Sigmoid colon (tissue), 7 donors: ENCODE measurements around the gene IGF2R. TPM values are rescaled to one million over a fixed set of nuclear protein-coding genes. Genes with fewer than 3 reads are reported as not detected.

Experiments used
- DNase-seq: peaks from one replicate; pipeline ENCODE4 v3.0.0-alpha.2; 2019
- H3K27ac ChIP-seq, 4 donors: fragments of 200-600 bp; sonication (generic); one replicate each; pipeline ENCODE4 v1.5.1; 2016 to 2019; ENCODE audit warnings: mild to moderate bottlenecking in 1 of 4
- H3K27me3 ChIP-seq, 3 donors: fragments of 200-600 bp; sonication (generic); one replicate each; pipeline ENCODE4 v1.5.1; 2019; ENCODE audit warnings: mild to moderate bottlenecking in 1 of 3
- H3K36me3 ChIP-seq, 4 donors: fragments of 200-600 bp; sonication (generic); one replicate each; pipeline ENCODE4 v1.5.1; 2016 to 2019
- H3K4me1 ChIP-seq, 4 donors: fragments of 200-600 bp; sonication (generic); one replicate each; pipeline ENCODE4 v1.5.1; 2017 to 2019
- H3K4me3 ChIP-seq, 4 donors: fragments of 200-600 bp; sonication (generic); one replicate each; pipeline ENCODE4 v1.5.1; 2017 to 2019; ENCODE audit warnings: mild to moderate bottlenecking in 2 of 4, moderate library complexity in 1 of 4
- H3K9me3 ChIP-seq, 4 donors: fragments of 200-600 bp in 3 of 4; sonication (generic) in 3 of 4; one replicate each; pipeline versions ENCODE4 v1.5.1 to v1.6.1; 2013 to 2019
- CTCF ChIP-seq, 4 experiments: fragments of 450-650 bp in 3 of 4; fragments of 200-600 bp in 1 of 4; IDR thresholded peaks; one replicate each; pipeline ENCODE4 v1.5.1; 2016 to 2019; ENCODE audit warnings: antibody characterized with exemption in 4 of 4, mild to moderate bottlenecking in 3 of 4, moderate library complexity in 2 of 4
- EP300 ChIP-seq, 4 donors: sonication (generic); formaldehyde crosslinking; IDR thresholded peaks; one replicate each; pipeline ENCODE4 v1.6.1; 2017; ENCODE audit warnings: antibody characterized with exemption in 4 of 4
- POLR2A ChIP-seq, 2 donors: fragments of 450-650 bp; IDR thresholded peaks; one replicate each; pipeline ENCODE4 v1.6.1; 2016; ENCODE audit warnings: antibody characterized with exemption in 2 of 2, mild to moderate bottlenecking in 2 of 2, moderate library complexity in 2 of 2
- POLR2AphosphoS5 ChIP-seq, 4 donors: sonication (generic); formaldehyde crosslinking; IDR thresholded peaks; one replicate each; pipeline ENCODE4 v1.6.1; 2017; ENCODE audit warnings: antibody characterized with exemption in 4 of 4
- WGBS, 2 donors: extraction: QIAGEN DNeasy Blood & Tissue Kit; methylation state at CpG; one replicate each; pipeline ENCODE4 v1.1.7; 2013; 5-methylcytosine and 5-hydroxymethylcytosine counted together
- intact Hi-C: fragments of 100-400 bp; cut with DNase I; formaldehyde crosslinking; loops from one replicate; pipeline ENCODE4 v1.15.1; 2023
- polyA plus RNA-seq, 3 donors: library from polyadenylated mRNA; stranded (reverse); fragments of 200-250 nt; gene quantifications; one replicate each; pipeline ENCODE4 v1.2.3, GENCODE V29; 2013
- total RNA-seq, 4 donors: library from RNA; depleted of rRNA; stranded (reverse); fragments of >200 nt; gene quantifications; one replicate each; pipeline ENCODE4 v1.1.0, GENCODE V29; 2016
- donor health status: healthy with polysubstance abuse.
- donor health status: Bipolar disorder and iron deficiency.
- donor health status: healthy.

The IGF2R gene
- total and polyA plus RNA-seq, 7 donors, result 3.6 to 80.9 (median 41.3) TPM

GRCh38 chr6:160007611-160008010, 38.7 kb downstream of the IGF2R start:
- no peak for DNase-seq
- peaks cover 0 to 25% (median 3%) of the 10 kb centered on the region in 4 donors for H3K36me3 ChIP-seq
- TF ChIP-seq CTCF (IDR thresholded peaks at IDR 0.05) (no peak), POLR2A (IDR thresholded peaks at IDR 0.05) (no peak), EP300 (IDR thresholded peaks at IDR 0.05) (no peak), POLR2AphosphoS5 (IDR thresholded peaks at IDR 0.05) (no peak)
- no peaks in the 10 kb centered on the region for H3K27me3 ChIP-seq
- H3K9me3 ChIP-seq, result no peaks in the 10 kb centered on the region
- H3K4me1 ChIP-seq, result peaks cover 0 to 13% (median 6%) of the 10 kb centered on the region in 4 donors
- 12 to 41% methylated on average over 2 of the region's 2 CpGs for WGBS, 2 donors
- no peak overlapping the region for H3K27ac ChIP-seq
- intact Hi-C loops, result no loop called here
- no peak overlapping the region for H3K4me3 ChIP-seq

GRCh38 chr6:160010067-160010466, 41.2 kb downstream of the IGF2R start:
- intact Hi-C loops, result no loop called here

GRCh38 chr6:160013987-160014868, 45.3 kb downstream of the IGF2R start:
- Histone ChIP-seq H3K27me3 (no peaks in the 10 kb centered on the region), H3K9me3 (no peaks in the 10 kb centered on the region), H3K4me1 (no peaks in the 10 kb centered on the region), H3K4me3 (no peak overlapping the region), H3K27ac (no peak overlapping the region), H3K36me3 (peaks cover 0 to 38% (median 6%) of the 10 kb centered on the region in 4 donors)
- intact Hi-C loops, result no loop called here
- WGBS, 2 donors, result 12 to 53% methylated on average over 4 of the region's 4 CpGs
- no peak for DNase-seq
- TF ChIP-seq CTCF (IDR thresholded peaks at IDR 0.05) (no peak), POLR2AphosphoS5 (IDR thresholded peaks at IDR 0.05) (no peak), POLR2A (IDR thresholded peaks at IDR 0.05) (no peak), EP300 (IDR thresholded peaks at IDR 0.05) (no peak)

More at GRCh38 chr6:160010067-160010466, 41.2 kb downstream of the IGF2R start:
- H3K27me3 ChIP-seq, result no peaks in the 10 kb centered on the region
- H3K4me1 ChIP-seq, result peaks cover 0 to 13% (median 6%) of the 10 kb centered on the region in 4 donors
- H3K27ac ChIP-seq, result no peak overlapping the region
- no peak for TF ChIP-seq POLR2A (IDR thresholded peaks at IDR 0.05)
- peak in 1 of 4 donors; percentile 32 for TF ChIP-seq POLR2AphosphoS5 (IDR thresholded peaks at IDR 0.05)
- no peak for TF ChIP-seq CTCF (IDR thresholded peaks at IDR 0.05)
- no peaks in the 10 kb centered on the region for H3K9me3 ChIP-seq
- H3K4me3 ChIP-seq, result no peak overlapping the region
- WGBS, 2 donors, result 75 to 87% methylated on average over 8 of the region's 8 CpGs
- peak; percentile 81 for DNase-seq
- peaks cover 0 to 31% (median 3%) of the 10 kb centered on the region in 4 donors for H3K36me3 ChIP-seq

- intact Hi-C loops, result no loop called here
- TF ChIP-seq EP300 (IDR thresholded peaks at IDR 0.05) (no peak), POLR2AphosphoS5 (IDR thresholded peaks at IDR 0.05) (no peak), CTCF (IDR thresholded peaks at IDR 0.05) (no peak), POLR2A (IDR thresholded peaks at IDR 0.05) (no peak)
- Histone ChIP-seq H3K4me1 (no peaks in the 10 kb centered on the region), H3K27me3 (no peaks in the 10 kb centered on the region), H3K9me3 (no peaks in the 10 kb centered on the region), H3K4me3 (no peak overlapping the region), H3K27ac (no peak overlapping the region), H3K36me3 (peaks cover 0 to 38% (median 6%) of the 10 kb centered on the region in 4 donors)
- DNase-seq, result no peak
- WGBS, 2 donors, result 57 to 71% methylated on average over 2 of the region's 2 CpGs
Observed at GRCh38 chr6:160014869-160015182, 45.9 kb downstream of the IGF2R start.
